ENCODE measurements around the gene PTBP2. TPM values are rescaled to one million over a fixed set of nuclear protein-coding genes. Genes with fewer than 3 reads are reported as not detected.

Gene PTBP2
- total RNA-seq, 2 experiments from 2014 or later, result 12.4 TPM

DNA sequence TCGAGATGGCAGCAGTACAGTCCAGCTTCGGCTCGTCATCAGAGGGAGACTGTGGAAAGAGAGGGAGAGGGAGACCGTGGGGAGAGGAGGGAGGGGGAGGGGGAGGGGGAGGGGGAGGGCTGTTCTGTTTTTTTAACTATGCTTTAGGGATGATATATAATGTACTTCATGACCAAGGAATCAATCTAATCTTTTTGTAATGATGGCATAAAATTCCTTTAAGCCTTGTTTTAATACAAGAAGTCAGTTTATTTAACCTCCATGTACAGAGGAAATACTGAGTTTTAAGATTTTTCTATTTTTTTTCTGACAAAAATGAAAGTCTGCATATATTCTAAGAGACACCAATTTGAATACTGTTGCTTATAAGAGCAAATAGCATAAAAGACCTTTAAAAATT is 41.9 kb downstream of the PTBP2 start:
- Mint-ChIP-seq H3K4me1 (ENCODE audit: low read depth) (peaks cover 11% of the 10 kb centered on the region), H3K27ac (no peak overlapping the region), H3K27me3 (no peaks in the 10 kb centered on the region), H3K9me3 (peaks cover 4% of the 10 kb centered on the region), H3K4me3 (no peak overlapping the region), H3K36me3 (ENCODE audit: low read depth) (peaks cover 40% of the 10 kb centered on the region)
- CTCF ChIA-PET, result no interaction called here
- intact Hi-C loops (cut with micrococcal nuclease), result no loop called here
- no peak for ATAC-seq
- no peak for DNase-seq
- TF ChIP-seq, protein P1, sequence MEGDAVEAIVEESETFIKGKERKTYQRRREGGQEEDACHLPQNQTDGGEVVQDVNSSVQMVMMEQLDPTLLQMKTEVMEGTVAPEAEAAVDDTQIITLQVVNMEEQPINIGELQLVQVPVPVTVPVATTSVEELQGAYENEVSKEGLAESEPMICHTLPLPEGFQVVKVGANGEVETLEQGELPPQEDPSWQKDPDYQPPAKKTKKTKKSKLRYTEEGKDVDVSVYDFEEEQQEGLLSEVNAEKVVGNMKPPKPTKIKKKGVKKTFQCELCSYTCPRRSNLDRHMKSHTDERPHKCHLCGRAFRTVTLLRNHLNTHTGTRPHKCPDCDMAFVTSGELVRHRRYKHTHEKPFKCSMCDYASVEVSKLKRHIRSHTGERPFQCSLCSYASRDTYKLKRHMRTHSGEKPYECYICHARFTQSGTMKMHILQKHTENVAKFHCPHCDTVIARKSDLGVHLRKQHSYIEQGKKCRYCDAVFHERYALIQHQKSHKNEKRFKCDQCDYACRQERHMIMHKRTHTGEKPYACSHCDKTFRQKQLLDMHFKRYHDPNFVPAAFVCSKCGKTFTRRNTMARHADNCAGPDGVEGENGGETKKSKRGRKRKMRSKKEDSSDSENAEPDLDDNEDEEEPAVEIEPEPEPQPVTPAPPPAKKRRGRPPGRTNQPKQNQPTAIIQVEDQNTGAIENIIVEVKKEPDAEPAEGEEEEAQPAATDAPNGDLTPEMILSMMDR (IDR thresholded peaks at IDR 0.05), result no peak
- POLR2A ChIA-PET, result no interaction called here

DNA sequence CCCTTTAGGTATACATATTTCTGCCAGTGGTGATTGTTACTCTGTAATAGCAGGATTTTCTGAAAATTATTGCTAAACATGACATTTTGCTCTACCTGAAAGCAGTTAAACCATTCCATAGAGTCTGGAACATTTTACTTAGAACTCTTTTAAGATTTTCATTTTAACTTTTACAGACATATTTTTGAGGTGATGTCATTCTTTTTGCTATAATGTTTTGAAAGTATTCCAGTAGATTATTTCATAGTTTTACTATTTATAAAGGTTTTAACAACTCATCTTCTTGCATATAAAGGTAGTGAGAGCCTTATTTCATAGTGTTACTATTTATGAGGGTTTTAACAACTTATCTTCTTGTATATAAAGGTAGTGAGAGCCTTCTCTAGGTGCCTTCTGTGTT is 42.9 kb downstream of the PTBP2 start:
- peaks cover 37% of the 10 kb centered on the region for H3K36me3 Mint-ChIP-seq (ENCODE audit: low read depth)
- intact Hi-C loops (cut with micrococcal nuclease), result no loop called here
- H3K9me3 Mint-ChIP-seq, result peaks cover 4% of the 10 kb centered on the region
- no peaks in the 10 kb centered on the region for H3K27me3 Mint-ChIP-seq
- H3K27ac Mint-ChIP-seq, result no peak overlapping the region
- ChIA-PET POLR2A (no interaction called here), CTCF (interaction anchor here (1.0 kb wide), 1 partner anchor 23 kb away, joined by 3 read pairs; no protein-coding TSS in a partner anchor)
- peaks cover 11% of the 10 kb centered on the region for H3K4me1 Mint-ChIP-seq (ENCODE audit: low read depth)
- DNase-seq (no peak), ATAC-seq (no peak)
- TF ChIP-seq, protein P1 (IDR thresholded peaks at IDR 0.05), result no peak
- H3K4me3 Mint-ChIP-seq, result no peak overlapping the region

DNA sequence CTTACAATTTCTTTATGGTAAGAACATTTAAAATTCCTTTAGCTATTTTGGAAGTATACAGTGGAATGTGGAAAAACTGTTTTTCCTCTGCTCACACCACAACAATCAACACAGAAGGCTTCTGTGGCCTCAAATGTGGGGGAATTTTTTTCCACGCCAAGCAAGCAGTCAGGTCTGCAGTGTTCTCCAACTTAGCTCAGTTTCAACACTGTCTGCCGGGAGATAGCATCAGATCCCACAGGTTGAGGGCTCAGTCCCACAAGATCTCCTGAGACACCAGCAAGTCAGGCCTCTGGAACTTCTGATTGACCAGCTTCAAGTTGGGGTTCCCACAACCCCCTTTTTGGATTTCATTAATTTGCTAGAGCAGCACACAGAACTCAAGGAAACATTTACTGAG is 50.3 kb downstream of the PTBP2 start:
- no peaks in the 10 kb centered on the region for H3K27me3 Mint-ChIP-seq
- H3K9me3 Mint-ChIP-seq, result no peaks in the 10 kb centered on the region
- no peak overlapping the region for H3K4me3 Mint-ChIP-seq
- H3K36me3 Mint-ChIP-seq (ENCODE audit: low read depth), result peaks cover 22% of the 10 kb centered on the region
- POLR2A ChIA-PET, result no interaction called here
- DNase-seq, result no peak
- no peak overlapping the region for H3K27ac Mint-ChIP-seq
- CTCF ChIA-PET, result no interaction called here
- TF ChIP-seq, protein P1 (IDR thresholded peaks at IDR 0.05), result no peak
- intact Hi-C loops (cut with micrococcal nuclease), result no loop called here
- ATAC-seq, result no peak
- H3K4me1 Mint-ChIP-seq (ENCODE audit: low read depth), result peaks cover 4% of the 10 kb centered on the region

DNA sequence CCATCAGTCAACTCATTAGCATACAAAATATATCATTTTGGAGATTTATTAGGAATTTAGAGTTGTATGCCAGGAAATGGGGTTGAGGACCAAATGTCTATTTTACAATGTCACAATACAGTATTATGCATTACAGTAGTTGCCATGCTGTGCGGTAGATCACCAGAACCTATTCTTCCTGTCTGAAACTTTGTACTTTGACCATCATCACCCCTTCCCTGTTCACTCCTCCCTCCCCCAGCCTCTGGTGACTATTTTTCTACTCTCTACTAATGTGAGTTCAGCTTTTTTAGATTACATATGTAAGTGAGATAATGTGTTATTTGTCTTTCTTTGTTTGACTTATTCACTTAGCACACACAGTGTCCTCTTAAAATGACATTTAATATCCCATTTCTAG is 50.8 kb downstream of the PTBP2 start:
- DNase-seq, result no peak
- CTCF ChIA-PET, result no interaction called here
- no peak overlapping the region for H3K4me3 Mint-ChIP-seq
- ATAC-seq, result no peak
- intact Hi-C loops (cut with micrococcal nuclease), result no loop called here
- H3K36me3 Mint-ChIP-seq (ENCODE audit: low read depth), result peaks cover 22% of the 10 kb centered on the region
- TF ChIP-seq, protein P1 (IDR thresholded peaks at IDR 0.05), result no peak
- no peak overlapping the region for H3K27ac Mint-ChIP-seq
- no peaks in the 10 kb centered on the region for H3K27me3 Mint-ChIP-seq
- H3K9me3 Mint-ChIP-seq, result no peaks in the 10 kb centered on the region
- H3K4me1 Mint-ChIP-seq (ENCODE audit: low read depth), result peaks cover 4% of the 10 kb centered on the region
- POLR2A ChIA-PET, result no interaction called here

DNA sequence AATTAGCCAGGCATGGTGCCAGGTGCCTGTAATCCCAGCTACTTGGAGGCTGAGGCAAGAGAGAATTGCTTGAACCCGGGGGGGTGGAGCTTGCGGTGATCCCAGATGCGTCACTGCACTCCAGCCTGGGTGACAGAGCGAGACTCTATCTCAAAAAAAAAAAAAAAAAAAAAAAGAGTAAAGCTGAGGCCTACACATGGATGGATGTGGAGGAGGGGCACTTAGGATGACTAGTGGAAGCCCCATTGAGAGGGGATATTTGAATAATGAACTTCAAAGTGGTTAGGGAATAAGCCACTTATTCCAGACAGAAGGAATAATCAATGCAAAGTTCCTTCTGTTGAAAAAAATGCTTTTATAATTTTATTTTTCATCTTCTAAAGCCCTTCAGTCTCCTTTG is 51.4 kb downstream of the PTBP2 start:
- no peak overlapping the region for H3K27ac Mint-ChIP-seq
- TF ChIP-seq, protein P1 (IDR thresholded peaks at IDR 0.05), result no peak

More for the DNA sequence above, 51.4 kb downstream of the PTBP2 start:
- no peak for ATAC-seq
- Mint-ChIP-seq H3K36me3 (ENCODE audit: low read depth) (peaks cover 19% of the 10 kb centered on the region), H3K27me3 (no peaks in the 10 kb centered on the region), H3K4me1 (ENCODE audit: low read depth) (no peaks in the 10 kb centered on the region), H3K4me3 (no peak overlapping the region), H3K9me3 (no peaks in the 10 kb centered on the region)
- POLR2A ChIA-PET, result no interaction called here
- CTCF ChIA-PET, result no interaction called here
- intact Hi-C loops (cut with micrococcal nuclease), result no loop called here
- DNase-seq, result no peak
